KOPT-K1 (cell line): ENCODE results near the gene DNAL4.
"Not testable (repeated sequence)": the region's sequence is repeated elsewhere in the genome, so short reads cannot be mapped to it uniquely, and the experiment has no call there.

Experiments
- H3K27ac ChIP-seq: fragments of 200-600 bp; sonication (generic); 2 replicates; pipeline ENCODE4 v1.5.1; 2016; ENCODE audit warnings: antibody characterized with exemption, mild to moderate bottlenecking, low read depth, low read length; ENCODE audit not compliant: poor library complexity, severe bottlenecking
- H3K36me3 ChIP-seq: fragments of 200-600 bp; sonication (generic); 2 replicates; pipeline ENCODE4 v1.5.1; 2017; ENCODE audit warnings: antibody characterized with exemption, mild to moderate bottlenecking, low read length, moderate library complexity; ENCODE audit not compliant: insufficient read depth
- H3K9me3 ChIP-seq: fragments of 200-600 bp; sonication (generic); 2 replicates; pipeline ENCODE4 v1.5.1; 2017; ENCODE audit warnings: antibody characterized with exemption, low read length, mild to moderate bottlenecking; ENCODE audit not compliant: insufficient read depth, poor library complexity, severe bottlenecking

The DNAL4 gene

GRCh38 chr22:38815842-38816241 is 21.9 kb upstream of the DNAL4 start:
- Histone ChIP-seq H3K27ac (no peak overlapping the region), H3K36me3 (no peaks in the 10 kb centered on the region), H3K9me3 (no peaks in the 10 kb centered on the region)

- no peak overlapping the region for H3K27ac ChIP-seq
- H3K36me3 ChIP-seq = no peaks in the 10 kb centered on the region
- peaks cover 19% of the 10 kb centered on the region for H3K9me3 ChIP-seq
Measured at GRCh38 chr22:38811241-38811640, 17.3 kb upstream of the DNAL4 start.

- H3K9me3 ChIP-seq = peaks cover 15% of the 10 kb centered on the region
- H3K36me3 ChIP-seq, H3K27ac ChIP-seq: not testable (repeated sequence)
Measured at GRCh38 chr22:38805041-38805593, 11.2 kb upstream of the DNAL4 start.

GRCh38 chr22:38802671-38803121 is 8.8 kb upstream of the DNAL4 start:
- no peaks in the 10 kb centered on the region for H3K36me3 ChIP-seq
- H3K9me3 ChIP-seq = peaks cover 16% of the 10 kb centered on the region

GRCh38 chr22:38799265-38800002 is 5.5 kb upstream of the DNAL4 start:
- H3K9me3 ChIP-seq = peaks cover 16% of the 10 kb centered on the region
- no peak overlapping the region for H3K27ac ChIP-seq
- no peaks in the 10 kb centered on the region for H3K36me3 ChIP-seq

More at GRCh38 chr22:38802671-38803121, 8.8 kb upstream of the DNAL4 start:
- H3K27ac ChIP-seq = no peak overlapping the region

GRCh38 chr22:38798496-38798895 is 4.6 kb upstream of the DNAL4 start:
- H3K9me3 ChIP-seq = peaks cover 16% of the 10 kb centered on the region
- no peak overlapping the region for H3K27ac ChIP-seq
- no peaks in the 10 kb centered on the region for H3K36me3 ChIP-seq

- Histone ChIP-seq H3K36me3 (no peaks in the 10 kb centered on the region), H3K9me3 (peaks cover 16% of the 10 kb centered on the region), H3K27ac (no peak overlapping the region)
Measured at GRCh38 chr22:38796262-38796957, 2.5 kb upstream of the DNAL4 start.

- Histone ChIP-seq H3K27ac (no peak overlapping the region), H3K36me3 (no peaks in the 10 kb centered on the region), H3K9me3 (peaks cover 16% of the 10 kb centered on the region)
Measured at GRCh38 chr22:38795569-38795968, 1.6 kb upstream of the DNAL4 start.

GRCh38 chr22:38793317-38793716 is 626 bp downstream of the DNAL4 start:
- no peaks in the 10 kb centered on the region for H3K36me3 ChIP-seq
- peak overlapping the region; percentile 36 for H3K27ac ChIP-seq
- H3K9me3 ChIP-seq = no peaks in the 10 kb centered on the region

GRCh38 chr22:38792833-38793232 is 1.1 kb downstream of the DNAL4 start:
- Histone ChIP-seq H3K9me3 (no peaks in the 10 kb centered on the region), H3K27ac (no peak overlapping the region), H3K36me3 (no peaks in the 10 kb centered on the region)

- no peak overlapping the region for H3K27ac ChIP-seq
- H3K9me3 ChIP-seq = no peaks in the 10 kb centered on the region
- no peaks in the 10 kb centered on the region for H3K36me3 ChIP-seq
Measured at GRCh38 chr22:38789606-38790005, 4.3 kb downstream of the DNAL4 start.

GRCh38 chr22:38788846-38789245 is 5.1 kb downstream of the DNAL4 start:
- Histone ChIP-seq H3K36me3 (no peaks in the 10 kb centered on the region), H3K27ac (no peak overlapping the region), H3K9me3 (no peaks in the 10 kb centered on the region)

GRCh38 chr22:38788021-38788816 is 5.7 kb downstream of the DNAL4 start:
- Histone ChIP-seq H3K9me3 (no peaks in the 10 kb centered on the region), H3K36me3 (no peaks in the 10 kb centered on the region), H3K27ac (no peak overlapping the region)

- no peaks in the 10 kb centered on the region for H3K36me3 ChIP-seq
- H3K9me3 ChIP-seq = no peaks in the 10 kb centered on the region
- H3K27ac ChIP-seq = no peak overlapping the region
Measured at GRCh38 chr22:38786631-38787030, 7.3 kb downstream of the DNAL4 start.

GRCh38 chr22:38784856-38785255 is 9.1 kb downstream of the DNAL4 start:
- Histone ChIP-seq H3K27ac (no peak overlapping the region), H3K9me3 (no peaks in the 10 kb centered on the region), H3K36me3 (no peaks in the 10 kb centered on the region)
